Smooth muscle cell of the brain vasculature (primary cell): ENCODE data around the gene LILRB1.
"Not testable (repeated sequence)": the region's sequence is repeated elsewhere in the genome, so short reads cannot be mapped to it uniquely, and the experiment has no call there.

ENCODE experiments used
- DNase-seq: peaks from one replicate; pipeline ENCODE4 v3.0.0-alpha.2; 2012; ENCODE audit warnings: low read depth, low spot score

LILRB1 gene

DNA sequence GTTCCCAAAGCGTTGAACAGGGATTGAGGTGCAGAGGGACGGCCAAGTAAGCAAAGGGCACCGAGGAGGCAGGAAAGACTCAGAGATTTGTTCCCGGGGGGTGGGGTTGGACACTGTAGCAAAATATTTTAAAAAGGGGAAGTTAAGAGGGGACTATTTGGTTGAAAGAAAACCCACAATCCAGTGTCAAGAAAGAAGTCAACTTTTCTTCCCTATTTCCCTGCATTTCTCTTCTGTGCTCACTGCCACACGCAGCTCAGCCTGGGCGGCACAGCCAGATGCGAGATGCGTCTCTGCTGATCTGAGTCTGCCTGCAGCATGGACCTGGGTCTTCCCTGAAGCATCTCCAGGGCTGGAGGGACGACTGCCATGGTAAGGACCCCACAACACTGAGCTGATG is at the start of gene LILRB1:
LILRB1 (plus strand) TSS at position 223 of the 400 bp plus-strand sequence. CDS start 590 bp downstream, outside the sequence.
- not testable (repeated sequence) for DNase-seq

- no peak for DNase-seq
Measured at GRCh38 chr19:54586397-54586796, 43.9 kb upstream of the LILRB1 start.

DNA sequence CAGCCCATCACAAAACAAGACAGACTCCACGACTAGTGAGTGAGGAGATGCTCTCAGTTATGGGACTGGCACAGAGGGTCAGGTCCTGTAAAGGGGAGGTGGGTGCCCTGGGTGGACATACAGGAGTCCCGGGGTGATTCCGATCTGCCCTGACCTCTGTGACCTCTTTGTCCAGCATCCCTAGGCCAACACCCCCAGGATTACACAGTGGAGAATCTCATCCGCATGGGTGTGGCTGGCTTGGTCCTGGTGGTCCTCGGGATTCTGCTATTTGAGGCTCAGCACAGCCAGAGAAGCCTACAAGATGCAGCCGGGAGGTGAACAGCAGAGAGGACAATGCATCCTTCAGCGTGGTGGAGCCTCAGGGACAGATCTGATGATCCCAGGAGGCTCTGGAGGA is 43.3 kb upstream of the LILRB1 start:
- DNase-seq = no peak

DNA sequence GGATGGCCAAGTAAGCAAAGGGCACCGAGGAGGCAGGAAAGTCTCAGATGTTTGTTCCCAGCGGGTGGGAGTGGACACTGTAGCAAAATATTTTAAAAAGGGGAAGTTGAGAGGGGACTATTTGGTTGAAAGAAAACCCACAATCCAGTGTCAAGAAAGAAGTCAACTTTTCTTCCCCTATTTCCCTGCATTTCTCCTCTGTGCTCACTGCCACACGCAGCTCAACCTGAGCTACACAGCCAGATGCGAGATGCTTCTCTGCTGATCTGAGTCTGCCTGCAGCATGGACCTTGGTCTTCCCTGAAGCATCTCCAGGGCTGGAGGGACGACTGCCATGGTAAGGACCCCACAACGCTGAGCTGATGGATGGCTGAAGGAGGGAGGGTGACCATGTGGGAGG is 36.8 kb upstream of the LILRB1 start, which contains the start of gene LILRA1:
LILRA1 (plus strand) TSS at position 188 of the 400 bp plus-strand sequence. CDS start 613 bp downstream, outside the sequence.
- not testable (repeated sequence) for DNase-seq

- not testable (repeated sequence) for DNase-seq
Measured at GRCh38 chr19:54593931-54594626, 36.2 kb upstream of the LILRB1 start.

DNA sequence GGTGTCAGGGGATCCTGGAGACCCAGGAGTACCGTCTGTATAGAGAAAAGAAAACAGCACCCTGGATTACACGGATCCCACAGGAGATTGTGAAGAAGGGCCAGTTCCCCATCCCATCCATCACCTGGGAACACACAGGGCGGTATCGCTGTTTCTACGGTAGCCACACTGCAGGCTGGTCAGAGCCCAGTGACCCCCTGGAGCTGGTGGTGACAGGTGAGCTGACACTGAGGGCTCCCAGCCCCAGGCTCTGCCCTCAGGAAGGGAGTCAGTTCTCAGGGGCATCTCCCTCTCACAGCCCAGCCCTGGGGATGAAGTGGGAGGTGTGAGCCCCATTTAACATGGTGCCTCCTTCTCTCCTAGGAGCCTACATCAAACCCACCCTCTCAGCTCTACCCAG is 35.5 kb upstream of the LILRB1 start:
- DNase-seq = no peak

- DNase-seq = not testable (repeated sequence)
Measured at GRCh38 chr19:54595680-54596436, 34.4 kb upstream of the LILRB1 start.

- no peak for DNase-seq
Measured at GRCh38 chr19:54600212-54600611, 30.1 kb upstream of the LILRB1 start.

DNA sequence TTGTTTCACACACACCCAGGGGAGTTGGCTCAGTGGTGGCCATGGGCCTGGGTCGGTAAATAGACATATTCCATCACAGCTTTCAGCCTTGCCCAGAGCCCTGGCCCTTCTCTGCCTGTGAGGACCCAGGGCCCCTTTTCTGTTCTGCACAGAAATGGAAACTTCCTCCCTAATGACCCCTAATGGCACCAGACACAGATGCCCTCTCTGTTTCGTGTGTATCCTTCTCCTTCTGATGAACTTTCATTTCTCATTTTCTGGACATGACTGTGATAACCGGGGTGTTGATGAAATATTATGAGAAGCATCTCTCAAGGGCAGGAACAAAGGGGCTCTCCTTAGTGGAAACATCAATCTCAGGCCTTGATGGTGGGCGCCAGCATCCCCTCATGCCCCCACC is 24.1 kb upstream of the LILRB1 start:
- no peak for DNase-seq

DNA sequence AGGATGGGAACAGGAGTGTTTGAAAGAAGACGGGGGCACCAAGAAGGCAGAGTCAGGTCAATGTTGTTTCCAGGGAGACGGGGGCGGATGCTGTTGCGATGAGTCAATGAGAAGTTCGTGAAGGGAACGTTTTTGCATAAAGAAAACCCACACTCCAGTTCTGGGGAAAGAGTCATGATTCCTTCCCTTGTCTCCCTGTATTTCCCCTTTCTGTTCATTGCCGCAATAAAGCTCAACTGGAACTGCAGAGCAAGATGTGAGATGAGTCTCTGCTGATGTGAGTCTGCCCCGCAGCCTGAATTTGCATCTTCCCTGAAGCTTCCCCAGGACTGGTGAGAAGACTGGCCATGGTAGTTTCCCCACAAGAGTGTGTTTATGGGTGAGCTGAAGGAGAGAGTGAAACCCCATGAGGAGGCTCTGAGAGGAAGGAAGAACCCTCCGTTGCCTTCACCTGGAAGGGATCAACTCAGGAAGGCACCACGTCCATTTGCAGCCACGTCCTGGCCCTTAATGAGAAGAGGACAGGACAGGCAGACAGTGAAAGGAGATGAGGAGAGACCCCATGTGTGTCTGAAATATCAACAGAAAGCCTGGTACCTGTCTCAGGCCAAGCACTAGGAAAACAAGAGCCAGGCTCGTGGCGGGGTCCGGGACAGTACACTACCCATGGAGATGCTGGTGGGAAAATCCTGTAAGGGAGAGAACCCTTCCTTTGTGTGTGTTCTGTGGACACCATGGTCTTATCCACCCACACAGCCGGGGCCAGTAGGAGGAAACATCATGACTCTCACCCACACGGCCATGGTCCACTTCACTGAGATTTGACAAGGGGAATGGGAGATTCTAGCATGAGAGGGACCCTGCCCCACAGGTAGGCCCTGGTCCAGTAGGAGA is 23.1 kb upstream of the LILRB1 start:
- DNase-seq = no peak

DNA sequence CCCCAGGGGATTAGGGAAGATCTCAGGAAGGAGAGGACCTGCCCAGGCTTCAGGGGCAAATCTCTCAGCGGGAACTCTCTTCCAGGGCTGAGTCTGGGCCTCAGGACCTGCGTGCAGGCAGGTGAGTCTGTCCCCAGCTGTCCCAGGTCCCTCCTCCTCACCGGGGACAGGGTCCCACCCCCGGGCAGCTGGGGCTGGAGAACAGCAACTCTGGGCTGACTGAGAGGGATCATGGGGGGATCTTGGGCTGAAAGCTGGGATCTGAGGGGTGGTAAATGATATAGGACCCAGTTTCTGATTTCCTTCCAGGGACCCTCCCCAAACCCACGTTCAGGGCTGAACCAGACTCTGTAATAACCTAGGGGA is 22.5 kb upstream of the LILRB1 start:
- no peak for DNase-seq

DNA sequence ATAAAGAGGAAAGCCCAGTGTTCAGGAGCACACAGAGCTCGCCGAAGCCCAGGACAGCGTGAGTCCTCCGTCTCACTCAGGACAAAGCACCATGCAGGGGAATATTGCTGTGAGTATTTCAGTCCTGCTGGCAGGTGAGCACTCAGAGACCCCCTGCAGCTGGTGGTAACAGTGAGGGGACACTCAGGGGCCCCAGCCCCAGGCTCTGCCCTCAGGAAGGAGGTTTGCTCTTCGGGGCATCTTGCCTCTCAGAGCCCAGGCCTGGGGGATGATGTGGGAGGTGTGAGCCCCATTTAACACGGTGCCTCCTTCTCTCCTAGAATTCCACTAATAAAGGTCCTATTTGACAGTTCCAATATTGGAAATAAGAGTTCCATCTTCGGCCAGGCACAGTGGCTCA is 22.1 kb upstream of the LILRB1 start:
- DNase-seq = no peak

GRCh38 chr19:54608792-54609191 is 21.5 kb upstream of the LILRB1 start:
- no peak for DNase-seq

- DNase-seq = no peak
Measured at GRCh38 chr19:54609356-54609791, 20.9 kb upstream of the LILRB1 start.

DNA sequence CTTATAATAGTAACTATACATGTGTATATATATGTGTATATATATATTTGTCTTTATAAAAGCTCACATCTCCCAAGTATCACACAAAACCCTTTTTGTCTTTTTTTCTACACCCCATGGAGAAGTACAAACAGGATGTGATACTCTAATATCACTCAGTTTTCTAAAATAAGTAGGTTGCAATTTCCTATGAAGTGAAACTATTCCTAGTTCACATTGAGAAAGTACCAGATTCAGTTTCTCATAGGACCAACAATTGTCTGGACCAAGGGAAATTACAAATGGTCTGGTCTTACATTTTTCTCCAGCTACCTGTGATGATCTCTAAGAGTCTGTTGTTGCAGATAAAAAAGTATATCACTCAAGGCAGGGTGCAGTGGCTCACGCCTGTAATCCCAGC is 17.9 kb upstream of the LILRB1 start:
- no peak for DNase-seq

DNA sequence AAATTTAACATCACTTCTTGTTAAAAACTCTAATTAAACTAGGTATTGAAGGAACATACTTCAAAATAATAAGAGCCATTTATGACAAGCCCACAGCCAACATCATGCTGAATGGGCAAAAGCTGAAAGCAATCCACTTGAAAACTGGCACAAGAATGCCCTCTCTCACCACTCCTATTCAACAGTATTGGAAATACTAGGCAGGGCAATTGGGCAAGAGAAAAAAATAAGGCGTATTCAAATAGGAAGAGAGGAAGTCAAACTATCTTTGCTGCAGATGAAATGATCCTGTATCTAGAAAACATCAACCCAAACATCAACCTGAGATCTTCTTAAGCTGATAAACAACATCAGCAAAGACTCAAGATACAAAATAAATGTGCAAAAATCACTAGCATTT is 15.6 kb upstream of the LILRB1 start:
- no peak for DNase-seq

- DNase-seq = no peak
Measured at GRCh38 chr19:54616057-54616456, 14.2 kb upstream of the LILRB1 start.

- DNase-seq = no peak
Measured at GRCh38 chr19:54616821-54617560, 13.3 kb upstream of the LILRB1 start.

GRCh38 chr19:54620464-54620863 is 9.8 kb upstream of the LILRB1 start:
- no peak for DNase-seq

GRCh38 chr19:54622431-54622830 is 7.9 kb upstream of the LILRB1 start:
- no peak for DNase-seq

- not testable (repeated sequence) for DNase-seq
Measured at GRCh38 chr19:54624234-54624633, 6.0 kb upstream of the LILRB1 start.
